Activated CD8-positive, alpha-beta memory T cell treated with anti-CD3 and anti-CD28 coated beads for 24 hours (primary cell): ENCODE results near the gene TRAF3IP3.

Experiments used
- DNase-seq: peaks from one replicate; pipeline ENCODE4 v3.0.0-alpha.2; 2020

TRAF3IP3 gene

DNA sequence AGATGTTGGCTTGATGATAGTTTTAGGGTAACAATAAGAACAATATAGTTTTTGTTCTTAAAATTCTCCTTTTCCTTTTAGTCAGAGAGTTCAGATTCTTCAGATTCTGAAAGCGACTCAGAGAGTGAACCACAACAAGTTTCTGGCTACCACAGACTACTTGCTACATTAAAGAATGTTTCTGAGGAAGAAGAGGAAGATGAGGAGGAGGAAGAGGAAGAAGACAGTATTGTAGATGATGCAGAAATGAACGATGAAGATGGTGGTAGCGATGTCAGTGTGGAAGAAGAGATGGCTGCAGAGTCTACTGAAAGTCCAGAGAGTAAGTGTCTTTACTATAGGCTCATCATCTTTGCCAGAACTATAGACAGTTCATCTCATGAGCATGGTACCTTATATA lies 74.9 kb downstream of the TRAF3IP3 start:
- DNase-seq: no peak

DNA sequence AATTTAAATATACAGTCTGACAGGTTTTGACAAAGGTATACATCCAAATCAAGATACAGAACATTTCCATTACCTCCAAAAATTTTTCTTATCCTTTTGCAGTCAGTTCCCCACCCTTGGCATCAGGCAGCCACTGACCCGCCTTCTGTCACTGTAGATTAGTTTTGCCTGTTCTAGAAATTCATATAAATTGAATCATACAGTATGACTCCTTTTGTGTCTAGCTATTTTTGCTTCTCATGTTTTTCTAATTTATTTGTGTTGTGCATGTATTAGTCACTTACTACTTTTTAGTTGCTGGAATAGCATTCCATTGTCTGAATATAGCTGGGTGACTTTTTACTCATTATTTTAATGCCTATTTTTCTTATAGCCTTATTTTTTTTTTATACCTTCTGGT lies 75.8 kb downstream of the TRAF3IP3 start:
- DNase-seq: no peak
